Activated naive CD4-positive, alpha-beta T cell (primary cell): ENCODE data around the gene FAM110D.

Experiments used
- DNase-seq, 4 experiments: peaks; one replicate each; lab custom pipeline; 2025; lab: John Stamatoyannopoulos, UW

The FAM110D gene

DNA sequence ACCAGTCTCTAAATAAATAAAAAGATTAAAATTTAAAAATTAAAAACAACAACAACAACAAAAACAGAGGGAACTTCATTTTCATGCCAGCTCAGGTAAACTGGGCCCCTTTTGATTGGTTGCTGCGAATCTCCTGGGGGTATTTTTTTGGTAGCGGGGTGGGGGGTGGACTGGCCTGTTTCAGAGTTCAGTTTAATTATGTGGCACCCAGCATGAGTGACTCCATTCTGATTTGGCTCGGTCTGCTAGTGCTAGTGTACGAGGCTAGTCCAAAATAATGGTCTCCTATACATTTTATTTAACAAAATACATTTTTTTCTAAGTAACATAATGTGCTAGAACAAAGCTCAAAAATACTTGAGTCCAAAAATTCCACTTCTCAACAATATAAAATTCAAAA lies 29.1 kb upstream of the FAM110D start:
- DNase-seq = no peak

DNA sequence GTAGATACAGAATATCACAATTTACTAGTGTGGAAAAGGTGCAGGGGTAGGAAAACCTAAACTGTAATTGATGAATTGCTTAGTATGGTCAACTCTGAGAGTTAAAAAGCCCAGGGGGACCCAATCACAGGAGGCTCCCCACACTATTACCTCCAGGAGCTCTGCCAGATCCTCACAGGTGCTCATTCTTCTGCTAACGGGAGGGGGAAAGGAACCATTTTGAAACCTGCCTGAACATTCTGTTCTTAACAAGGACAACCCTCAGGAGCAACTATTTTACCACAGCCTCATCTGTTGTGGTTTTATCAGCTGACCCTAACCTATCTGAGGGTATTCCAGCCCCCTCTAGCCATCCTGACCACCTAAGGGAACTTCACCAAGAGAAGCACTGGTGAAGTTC lies 28.2 kb upstream of the FAM110D start:
- no peak for DNase-seq

DNA sequence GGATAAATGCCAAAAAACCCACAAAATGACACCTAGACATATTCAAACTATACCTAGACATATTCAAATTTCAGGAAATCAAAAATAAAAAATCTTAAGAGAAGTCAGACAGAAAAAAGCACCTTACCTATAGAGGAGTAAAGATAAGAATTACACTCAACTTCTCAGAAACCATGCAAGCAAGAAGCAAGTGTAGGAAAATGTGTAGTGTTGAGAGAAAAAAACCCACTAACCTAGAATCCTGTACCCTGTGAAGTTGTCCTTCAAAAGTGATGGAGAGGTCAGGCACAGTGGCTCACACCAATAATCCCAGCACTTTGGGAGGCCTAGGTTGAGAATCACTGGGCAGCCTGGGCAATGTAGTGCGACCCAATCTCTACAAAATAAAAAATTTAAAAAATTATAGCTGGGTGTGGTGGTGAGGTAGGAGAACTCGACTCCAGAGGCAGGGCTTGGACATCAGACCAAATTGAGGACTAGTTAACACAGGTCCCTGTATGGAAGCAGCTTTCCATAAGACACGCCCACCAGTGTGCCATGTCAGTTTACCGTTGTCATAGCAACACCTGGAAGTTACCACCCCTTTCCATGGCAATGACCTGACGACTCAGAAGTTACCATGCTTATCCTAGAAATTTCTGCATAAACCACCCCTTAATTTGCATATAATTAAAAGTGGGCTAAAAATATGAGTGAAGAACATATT lies 26.6 kb upstream of the FAM110D start:
- DNase-seq = no peak

DNA sequence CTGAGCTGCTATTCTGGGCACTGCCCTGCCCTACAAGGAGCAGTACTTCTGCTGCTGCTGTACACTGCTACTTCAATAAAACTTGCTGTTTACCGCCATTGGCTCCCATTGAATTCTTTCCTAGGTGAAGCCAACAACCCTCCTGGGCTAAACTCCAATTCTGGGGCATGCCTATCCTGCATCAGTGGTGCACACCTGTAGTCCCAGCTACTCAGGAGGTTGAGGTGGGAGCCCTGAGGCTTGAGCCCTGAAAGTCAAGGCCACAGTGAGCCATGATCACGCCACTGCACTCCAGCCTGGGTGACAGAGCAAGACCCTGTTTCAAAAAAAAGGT lies 26.1 kb upstream of the FAM110D start:
- DNase-seq = no peak

DNA sequence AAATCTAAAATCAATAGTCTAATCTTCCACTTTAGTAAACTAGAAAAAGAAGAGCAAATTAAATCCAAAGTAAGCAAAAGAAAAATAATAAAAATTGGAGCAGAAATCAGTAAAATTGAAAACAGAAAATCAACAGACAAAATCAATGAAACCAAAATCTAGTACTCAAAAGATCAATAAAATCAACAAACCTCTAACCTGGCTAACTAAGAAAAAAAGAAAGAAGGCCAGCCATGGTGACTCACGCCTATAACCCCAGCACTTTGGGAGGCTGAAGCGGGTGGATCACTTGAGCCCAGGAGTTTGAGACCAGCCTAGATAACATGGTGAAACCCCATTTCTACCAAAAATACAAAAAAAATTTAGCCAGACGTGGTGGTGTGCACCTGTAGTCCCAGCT lies 24.4 kb upstream of the FAM110D start:
- no peak for DNase-seq

DNA sequence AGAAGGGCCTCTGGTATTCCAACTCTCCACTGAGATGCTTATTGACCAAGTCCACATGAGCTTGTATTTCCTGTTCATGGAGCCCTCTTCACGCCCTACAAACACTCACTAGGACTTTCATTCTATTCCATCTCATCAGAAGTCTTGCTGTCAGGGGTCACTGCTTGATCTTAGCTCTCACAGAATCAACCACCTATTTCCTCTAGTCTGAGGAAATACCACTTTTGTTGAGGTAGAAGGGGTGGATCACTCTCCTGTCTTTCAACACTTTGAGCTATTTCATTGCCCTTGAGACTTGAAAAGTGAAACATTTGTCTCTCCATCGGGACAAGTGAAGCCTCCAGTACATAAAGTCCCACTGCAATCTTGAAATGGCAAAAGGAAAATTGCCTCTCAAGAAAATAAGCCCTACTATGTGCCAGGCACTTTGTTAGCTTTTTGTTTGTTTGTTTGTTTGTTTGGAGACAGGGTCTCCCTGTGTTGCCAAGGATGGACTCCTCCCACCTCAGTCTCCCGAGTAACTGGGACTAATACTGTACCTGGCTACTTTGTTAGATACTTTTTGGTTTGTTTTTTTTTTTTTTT lies 19.8 kb upstream of the FAM110D start:
- DNase-seq = no peak

DNA sequence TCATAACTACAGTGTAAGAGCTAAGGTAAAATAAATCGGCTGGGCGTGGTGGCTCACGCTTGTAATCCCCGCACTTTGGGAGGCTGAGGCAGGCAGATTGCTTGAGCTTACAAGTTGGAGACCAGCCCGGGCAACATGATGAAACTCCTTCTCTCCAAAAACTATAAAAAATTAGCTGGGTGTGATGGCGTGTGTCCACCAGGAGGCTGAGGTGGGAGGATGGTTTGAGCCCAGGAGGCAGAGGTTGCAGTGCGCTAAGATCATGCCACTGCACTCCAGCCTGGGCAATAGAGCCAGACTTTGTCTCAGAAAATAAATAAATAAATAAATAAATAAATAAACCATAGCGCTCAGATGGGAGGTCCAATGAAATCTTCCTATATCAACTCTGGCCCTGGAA lies 16.7 kb upstream of the FAM110D start:
- no peak for DNase-seq

DNA sequence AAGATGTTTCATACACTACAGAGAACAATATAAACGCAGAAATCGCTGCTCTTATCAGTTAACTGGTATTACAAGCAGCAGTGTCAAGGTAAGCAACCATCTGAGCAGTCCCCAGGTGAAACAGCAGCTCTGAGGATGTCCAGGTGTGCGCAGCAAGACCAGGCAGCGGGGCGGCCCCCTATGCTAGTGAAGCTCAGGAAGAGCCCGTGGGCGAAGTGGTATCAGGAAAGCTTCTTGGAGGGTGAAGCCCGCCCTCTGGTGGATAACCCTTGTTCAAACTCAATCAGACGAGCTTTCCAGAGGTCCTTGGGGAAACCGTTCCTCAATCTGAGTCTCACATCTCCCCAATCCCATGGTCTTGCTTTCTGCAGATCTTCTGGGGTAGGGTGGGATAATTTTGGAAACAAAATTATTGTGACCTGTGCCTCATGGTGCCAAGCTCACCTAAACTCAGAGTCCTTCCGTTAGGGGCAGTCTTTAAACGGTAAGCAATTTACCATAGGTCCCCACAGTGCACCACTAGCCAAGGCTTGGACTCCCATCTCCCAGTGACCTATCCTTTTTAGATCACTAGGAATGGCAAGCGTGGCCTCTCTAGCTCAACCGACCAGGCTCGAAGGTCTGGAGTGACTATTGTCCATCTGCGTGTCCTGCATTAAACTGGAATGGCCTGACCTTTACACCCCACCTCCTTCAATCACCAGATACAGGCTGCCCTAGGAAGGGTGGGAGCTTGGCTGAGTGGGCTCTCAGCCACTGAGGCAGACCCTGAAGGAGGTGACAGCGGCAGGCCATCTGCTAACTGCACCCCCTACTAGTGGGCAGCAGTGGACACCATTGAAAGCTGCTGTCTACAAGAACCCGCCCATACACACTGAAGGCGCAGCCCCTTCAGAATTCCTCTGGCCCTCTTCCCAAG lies 13.6 kb upstream of the FAM110D start:
- DNase-seq = peak in 3 of 4 experiments; percentile 41 to 65 (median 42)

DNA sequence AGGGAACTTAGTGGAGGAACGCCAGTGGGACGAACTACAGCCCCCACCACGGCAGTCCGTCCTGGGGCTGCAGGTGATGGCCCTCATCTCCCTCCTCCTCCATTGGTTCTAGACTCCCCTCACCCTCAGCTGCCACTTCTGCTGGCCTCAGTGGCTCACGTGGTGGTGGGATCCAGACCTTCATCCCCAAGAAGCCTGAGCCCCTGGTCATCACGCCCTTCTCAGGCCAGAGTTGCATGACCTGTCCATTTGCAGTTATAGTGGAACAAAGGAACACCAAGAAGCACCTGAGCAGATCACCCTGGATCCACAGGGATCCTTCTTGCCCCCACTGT lies 13.0 kb upstream of the FAM110D start:
- no peak for DNase-seq

DNA sequence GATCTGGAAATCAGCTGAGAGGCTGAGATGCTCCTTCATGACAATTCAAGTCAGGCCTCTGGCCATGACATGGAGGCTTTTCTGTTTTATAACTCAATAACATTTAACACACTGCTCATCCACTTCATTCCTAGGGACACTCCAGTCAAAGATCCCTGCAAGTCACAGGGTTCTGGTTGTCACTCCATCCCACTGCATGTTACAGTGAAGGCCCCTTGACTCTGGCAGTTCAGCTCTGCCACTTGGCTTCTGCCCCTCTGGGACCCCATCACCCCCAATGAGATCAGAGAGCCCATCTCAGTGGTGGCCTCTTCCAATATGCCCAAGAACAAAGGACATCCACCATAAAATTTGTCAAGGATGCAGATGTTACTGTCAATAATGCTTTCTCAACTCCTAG lies 10.0 kb upstream of the FAM110D start:
- no peak for DNase-seq

DNA sequence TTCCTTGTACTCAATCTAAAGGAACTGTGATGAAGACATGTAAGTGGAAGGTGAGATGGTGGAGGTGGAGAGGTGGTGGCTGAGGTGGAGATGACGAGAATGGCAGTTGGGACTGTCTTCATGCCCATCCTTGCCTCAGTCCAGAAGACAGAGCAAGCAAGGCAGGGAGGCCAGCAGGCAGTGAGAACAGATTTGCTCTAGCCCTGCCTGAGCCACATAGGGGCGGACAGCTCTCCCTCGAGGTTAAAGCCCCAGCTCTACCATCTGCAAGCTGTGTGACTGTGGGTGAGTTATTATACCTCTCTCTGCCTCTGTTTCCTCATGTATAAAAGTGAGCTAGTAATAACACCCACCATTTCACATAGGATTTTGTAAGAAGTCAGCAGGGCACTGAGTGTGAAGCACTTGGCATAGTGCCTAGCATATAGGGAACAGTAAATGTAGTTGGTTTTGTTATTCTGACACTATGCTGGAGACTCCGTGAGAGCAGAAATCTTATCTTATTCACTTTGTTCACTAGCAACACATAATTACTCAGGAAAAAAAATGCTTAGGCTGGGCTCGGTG lies 4.8 kb upstream of the FAM110D start:
- DNase-seq = no peak

DNA sequence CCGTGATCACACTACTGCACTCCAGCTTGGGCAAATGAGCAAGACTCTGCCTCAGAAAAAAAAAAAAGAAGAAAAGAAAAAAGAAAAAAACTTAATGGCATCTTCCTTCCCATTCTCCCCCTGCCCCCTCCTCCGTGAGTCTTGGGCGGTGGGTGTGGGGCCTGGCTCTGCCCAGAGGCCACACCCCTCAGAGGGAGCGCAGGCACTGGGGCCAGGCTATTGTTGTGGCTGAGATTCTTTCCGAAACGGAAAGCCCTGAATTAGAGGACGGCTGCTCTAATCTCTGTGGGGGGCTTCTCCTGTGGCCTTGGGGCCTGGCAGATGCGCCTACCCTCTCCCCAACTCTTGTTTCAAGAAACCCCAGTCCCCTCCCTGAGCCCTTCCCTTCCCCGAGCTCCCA lies 4.1 kb upstream of the FAM110D start:
- DNase-seq = no peak

DNA sequence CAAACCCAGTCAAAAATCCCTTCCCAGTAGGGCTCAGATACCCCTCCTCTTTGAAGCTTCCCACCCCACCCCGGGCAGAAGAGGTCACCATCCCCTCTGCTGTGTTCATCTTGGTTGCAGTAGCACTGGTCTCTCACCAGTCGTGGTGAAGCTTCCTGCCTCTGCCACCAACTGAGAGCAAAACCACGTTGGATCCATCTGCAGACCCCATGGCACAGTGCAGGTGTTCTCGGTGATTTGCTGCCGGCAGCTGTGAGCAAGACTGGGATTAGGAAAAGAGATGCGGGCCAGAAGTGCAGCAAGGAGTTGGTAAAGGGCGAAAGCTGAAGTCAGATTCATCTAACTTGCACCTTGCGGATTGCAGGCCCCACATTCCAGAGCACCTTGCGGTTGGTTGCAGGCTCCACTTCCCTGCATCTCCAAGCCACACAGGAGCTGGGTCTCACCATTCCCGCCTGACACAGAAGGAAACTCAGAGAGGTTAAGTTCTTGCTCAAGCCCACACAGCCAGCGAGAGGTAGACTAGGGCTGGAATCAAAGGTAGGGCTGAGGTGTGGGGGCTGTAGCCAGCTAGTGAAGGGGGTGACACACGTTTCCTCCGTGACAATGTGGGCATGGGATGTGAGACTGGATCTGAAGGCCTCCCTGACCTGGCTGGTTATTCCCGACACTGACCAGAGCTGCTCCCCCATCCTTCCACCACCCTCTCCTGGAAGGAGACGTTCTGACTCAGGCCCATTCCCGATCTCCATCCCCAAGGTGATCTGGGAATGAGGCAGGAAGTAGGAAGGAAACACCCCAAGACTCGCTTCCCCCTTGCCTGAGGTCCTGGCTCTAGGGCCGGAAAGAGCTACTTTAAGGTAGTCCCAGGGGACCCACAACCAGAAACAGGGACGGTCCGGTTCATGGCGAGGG lies 3.3 kb upstream of the FAM110D start:
- no peak for DNase-seq

DNA sequence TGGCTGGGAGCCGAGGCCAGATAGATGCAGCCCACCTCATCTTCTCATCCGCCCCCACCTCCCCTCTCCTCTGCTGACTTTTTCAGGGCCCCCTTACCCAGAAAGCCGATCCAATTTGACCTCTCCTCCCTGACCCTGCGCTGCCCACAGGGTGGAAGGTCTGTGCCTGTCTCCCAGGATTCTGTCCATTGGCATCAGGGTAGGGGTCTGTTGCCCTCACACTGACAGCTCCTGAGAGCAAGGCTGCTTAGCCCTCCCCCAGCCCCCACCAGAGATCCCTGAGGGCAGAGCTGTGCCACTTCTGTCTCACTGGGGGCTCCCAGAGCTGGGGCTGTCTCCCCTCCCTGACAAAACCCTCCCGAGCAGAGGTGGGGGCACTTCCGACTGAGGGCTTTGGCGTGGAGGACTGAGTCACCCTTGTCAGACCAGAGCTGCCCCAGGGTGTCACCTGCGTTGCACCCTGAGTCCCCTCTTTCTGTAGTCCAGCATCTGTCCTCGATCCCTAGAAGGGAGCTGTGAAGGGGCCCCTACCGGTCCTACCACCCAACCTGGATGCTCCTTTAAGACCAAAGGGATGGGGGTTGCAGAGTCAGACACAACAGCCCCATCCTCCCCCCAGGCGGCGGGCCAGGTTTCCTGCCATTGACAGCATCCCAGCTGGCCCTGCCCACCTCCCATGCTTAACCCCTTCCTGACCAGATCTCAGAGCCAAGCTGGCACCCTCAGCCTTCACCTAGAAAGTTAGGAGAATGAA lies 2.4 kb upstream of the FAM110D start:
- DNase-seq = peak in 1 of 4 experiments; percentile 11

DNA sequence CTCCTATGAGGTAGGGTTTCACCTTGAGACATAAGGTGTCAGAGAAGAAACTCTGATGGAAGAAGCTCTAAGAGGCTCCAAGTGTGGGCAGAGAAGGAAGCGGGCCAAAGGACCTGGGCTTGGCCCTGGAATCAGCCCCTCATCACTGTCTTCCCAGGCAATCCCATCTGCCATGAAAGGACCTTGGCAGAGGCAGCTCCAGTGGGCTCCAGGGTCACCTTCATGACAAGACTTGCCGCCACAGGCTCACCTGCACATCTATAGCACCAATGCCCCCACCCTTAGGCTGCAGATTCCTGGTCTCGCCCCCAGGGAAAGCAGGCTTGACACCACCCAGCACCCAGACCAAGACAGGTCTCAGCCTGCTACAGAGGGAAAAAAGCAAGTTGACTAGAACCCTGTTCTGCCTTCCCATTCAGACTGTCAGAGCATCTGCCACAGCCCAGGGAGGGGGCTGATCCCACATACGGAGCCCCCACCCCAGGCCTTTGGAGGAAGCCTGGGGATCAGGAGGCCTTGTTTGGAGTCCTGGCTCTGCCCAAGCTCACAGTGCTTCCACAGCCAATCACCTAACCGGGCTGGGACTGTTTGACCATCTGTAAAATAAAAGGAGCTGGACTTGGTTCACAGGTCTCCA lies 490 bp upstream of the FAM110D start:
- DNase-seq = no peak

DNA sequence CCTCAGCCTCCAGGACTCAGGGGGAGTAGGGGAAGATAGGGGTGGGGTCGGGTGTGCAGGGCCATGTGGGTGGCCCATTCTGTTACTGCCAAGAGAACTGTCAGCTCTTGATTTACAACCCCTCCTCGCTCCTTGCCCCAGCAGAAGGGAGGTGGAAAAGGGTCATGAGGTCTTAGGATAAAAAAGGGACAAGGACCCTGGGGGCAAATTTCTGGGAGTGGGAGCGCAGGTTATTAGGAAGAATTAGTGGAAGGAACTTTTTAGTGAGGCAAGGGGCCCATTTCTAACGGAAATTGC lies 812 bp downstream of the FAM110D start:
- DNase-seq = no peak

DNA sequence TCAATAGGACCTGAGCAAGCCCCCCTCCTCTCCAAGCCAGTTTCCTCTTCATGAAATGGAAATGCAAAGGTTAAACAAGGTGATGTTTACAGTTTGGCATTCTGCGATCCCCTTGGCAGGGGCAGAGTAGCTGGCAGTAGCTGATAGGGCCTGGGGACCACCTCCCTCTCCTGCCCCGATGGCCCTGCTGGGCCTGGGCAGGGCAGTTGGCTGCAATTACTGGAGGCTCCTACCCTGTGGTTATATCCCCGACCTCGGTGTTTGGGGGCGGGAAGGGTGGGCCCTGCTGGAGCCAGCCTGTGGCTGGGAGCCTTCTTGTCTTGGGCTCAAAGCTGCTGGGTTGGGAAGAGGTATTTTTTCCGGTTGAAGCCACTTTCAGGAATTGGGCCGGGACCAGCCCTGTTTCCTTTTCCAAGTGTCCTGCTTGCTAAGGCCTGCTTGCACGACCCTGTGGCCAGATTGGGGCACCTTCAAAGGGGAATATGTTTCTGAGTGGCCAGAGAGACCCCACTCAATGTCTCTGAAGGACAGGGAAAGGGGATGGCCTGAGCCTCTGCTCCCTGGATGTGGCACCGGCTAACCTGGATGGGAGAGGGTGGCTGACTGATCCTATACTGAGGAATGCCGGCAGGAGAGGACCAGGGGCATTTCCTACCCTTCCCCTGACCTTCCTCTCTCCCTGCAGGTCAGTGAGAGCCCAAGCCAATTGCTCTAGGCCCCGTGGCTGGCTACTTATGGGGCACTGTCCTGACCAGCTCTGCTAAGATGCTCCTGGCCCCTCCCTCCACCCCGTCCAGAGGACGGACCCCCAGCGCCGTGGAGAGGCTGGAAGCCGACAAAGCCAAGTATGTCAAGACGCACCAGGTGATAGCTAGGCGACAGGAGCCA lies 1.9 kb downstream of the FAM110D start:
- no peak for DNase-seq

DNA sequence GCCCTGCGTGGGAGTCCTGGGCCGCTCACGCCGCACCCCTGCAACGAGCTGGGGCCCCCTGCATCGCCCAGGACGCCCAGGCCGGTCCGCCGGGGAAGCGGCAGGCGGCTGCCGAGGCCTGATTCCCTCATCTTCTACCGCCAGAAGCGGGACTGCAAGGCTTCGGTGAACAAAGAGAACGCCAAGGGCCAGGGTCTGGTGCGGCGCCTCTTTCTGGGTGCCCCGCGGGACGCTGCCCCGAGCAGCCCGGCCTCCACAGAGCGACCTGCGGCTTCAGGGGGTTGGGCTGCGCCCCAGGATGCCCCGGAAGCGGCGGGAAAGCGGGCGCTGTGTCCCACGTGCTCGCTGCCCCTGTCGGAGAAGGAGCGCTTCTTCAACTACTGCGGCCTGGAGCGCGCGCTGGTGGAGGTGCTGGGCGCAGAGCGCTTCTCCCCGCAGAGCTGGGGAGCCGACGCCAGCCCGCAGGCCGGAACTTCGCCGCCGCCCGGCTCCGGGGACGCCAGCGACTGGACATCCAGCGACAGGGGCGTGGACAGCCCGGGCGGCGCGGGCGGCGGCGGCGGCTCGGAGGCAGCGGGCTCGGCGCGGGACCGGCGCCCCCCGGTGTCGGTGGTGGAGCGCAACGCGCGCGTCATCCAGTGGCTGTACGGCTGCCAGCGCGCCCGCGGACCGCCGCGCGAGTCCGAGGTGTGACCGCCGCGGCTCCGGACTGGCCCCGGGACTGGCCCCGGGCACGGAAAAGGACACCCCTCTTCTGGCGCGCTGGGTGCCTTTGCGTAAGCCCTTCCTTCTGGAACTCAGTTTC lies 2.7 kb downstream of the FAM110D start:
- peak in 1 of 4 experiments; percentile 32 for DNase-seq

DNA sequence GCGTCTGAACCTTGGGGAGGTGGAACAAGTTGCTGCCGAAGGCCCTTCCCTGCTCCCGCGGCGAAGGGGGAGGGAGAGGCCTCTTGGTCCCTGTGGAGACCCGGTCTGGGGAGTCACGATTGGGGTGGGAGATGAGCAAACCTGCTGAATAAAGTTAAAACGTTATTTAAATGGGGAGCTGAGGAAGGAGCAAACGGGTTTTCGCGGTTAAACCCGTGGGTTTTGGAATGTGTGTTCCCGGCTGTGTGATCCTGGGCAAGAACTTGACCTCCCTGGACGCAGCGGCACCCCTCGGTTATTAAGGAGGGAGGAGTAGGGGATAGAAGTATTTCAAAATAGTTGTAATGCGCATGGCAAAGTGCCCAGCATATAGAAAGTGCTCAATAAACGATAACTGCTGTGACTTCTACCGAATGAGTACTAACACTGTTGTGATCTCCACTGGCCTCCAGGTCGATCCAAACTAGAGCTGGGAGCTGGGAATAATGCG lies 3.4 kb downstream of the FAM110D start:
- no peak for DNase-seq
